Activated T-cell treated with anti-CD3 and anti-CD28 coated beads for 24 hours (primary cell): ENCODE results near the gene DPH7.
"Not testable (repeated sequence)": the region's sequence is repeated elsewhere in the genome, so short reads cannot be mapped to it uniquely, and the experiment has no call there.

ENCODE experiments used
- DNase-seq: peaks from one replicate; pipeline ENCODE4 v3.0.0-alpha.2; 2020; ENCODE audit warnings: low read depth

The DPH7 gene

GRCh38 chr9:137518661-137519459 is 59.9 kb downstream of the DPH7 start:
- not testable (repeated sequence) for DNase-seq

GRCh38 chr9:137516144-137516917 is 62.4 kb downstream of the DPH7 start:
- DNase-seq = no peak

- no peak for DNase-seq
These were observed 63.4 kb downstream of the DPH7 start for GRCh38 chr9:137515338-137515724.

- no peak for DNase-seq
These were observed 63.9 kb downstream of the DPH7 start for GRCh38 chr9:137514691-137515337.

GRCh38 chr9:137513801-137514570 is 64.7 kb downstream of the DPH7 start:
- not testable (repeated sequence) for DNase-seq

- DNase-seq = not testable (repeated sequence)
These were observed 65.6 kb downstream of the DPH7 start for GRCh38 chr9:137513136-137513535.

GRCh38 chr9:137511758-137512463 is 66.8 kb downstream of the DPH7 start:
- no peak for DNase-seq

GRCh38 chr9:137511126-137511525 is 67.6 kb downstream of the DPH7 start:
- not testable (repeated sequence) for DNase-seq

- DNase-seq = no peak
These were observed 69.5 kb downstream of the DPH7 start for GRCh38 chr9:137509198-137509597.

- DNase-seq = no peak
These were observed 72.0 kb downstream of the DPH7 start for GRCh38 chr9:137506702-137507171.

- no peak for DNase-seq
These were observed 72.5 kb downstream of the DPH7 start for GRCh38 chr9:137506274-137506673.

GRCh38 chr9:137505421-137506140 is 73.1 kb downstream of the DPH7 start:
- DNase-seq = no peak
